Adipose tissue (tissue), 3 donors: ENCODE results near the gene TMEM187. TPM values are rescaled to one million over a fixed set of nuclear protein-coding genes. Genes with fewer than 3 reads are reported as not detected.

Experiments
- H3K27ac ChIP-seq: one replicate; pipeline ENCODE4 v1.5.1; 2013; ENCODE audit warnings: low read depth, low read length
- WGBS, 3 donors: extraction: QIAGEN DNeasy Blood & Tissue Kit; methylation state at CpG; one replicate each; pipeline ENCODE4 v1.1.7; 2013; 5-methylcytosine and 5-hydroxymethylcytosine counted together
- polyA plus RNA-seq, 3 donors: library from polyadenylated mRNA; stranded (reverse); fragments of 200-250 nt; gene quantifications; one replicate each; pipeline ENCODE4 v1.2.3, GENCODE V29; 2013
- donor health status: healthy with polysubstance abuse.
- donor health status: Bipolar disorder and iron deficiency.
- donor health status: healthy.

TMEM187 gene
- polyA plus RNA-seq, 3 donors = 3.3 to 14.3 (median 5.8) TPM

DNA sequence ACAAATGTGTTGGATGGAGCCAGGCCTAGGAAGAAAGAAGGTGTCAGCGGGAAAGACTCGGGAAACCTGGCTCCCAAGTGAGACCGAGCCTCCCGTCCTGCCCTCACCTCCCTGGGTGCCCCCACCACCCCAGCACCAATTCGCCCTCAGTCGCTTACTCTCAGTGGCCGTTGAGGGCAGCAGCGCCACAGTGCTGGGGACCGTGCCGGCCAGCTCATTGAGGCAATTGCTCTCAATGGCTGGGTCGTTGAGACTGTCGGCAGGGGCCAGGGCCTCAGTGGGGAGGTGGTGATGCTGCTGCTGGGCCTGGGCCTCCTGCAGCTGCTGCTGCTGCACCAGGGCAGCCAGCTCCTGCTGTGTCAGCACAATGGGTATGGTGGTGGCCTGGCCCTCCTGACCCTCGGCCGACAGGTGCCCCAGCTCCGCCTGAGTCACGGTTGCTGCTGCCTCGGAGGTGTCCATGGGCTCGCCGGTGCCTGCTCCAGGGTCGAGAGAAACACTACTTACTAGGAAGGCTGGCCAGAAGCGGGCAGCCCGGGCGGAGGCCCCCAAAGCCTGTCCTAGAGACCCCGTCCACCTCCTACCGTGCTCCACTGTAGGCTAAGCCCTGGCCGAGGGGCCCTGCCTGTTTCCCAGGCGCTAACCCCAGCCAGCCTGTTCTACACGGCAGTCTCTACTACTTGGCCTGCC lies 20.7 kb upstream of the TMEM187 start:
- 95 to 97% (median 96%) methylated on average over 19 to 28 of the region's 28 CpGs for WGBS, 3 donors
- H3K27ac ChIP-seq = no peak overlapping the region

DNA sequence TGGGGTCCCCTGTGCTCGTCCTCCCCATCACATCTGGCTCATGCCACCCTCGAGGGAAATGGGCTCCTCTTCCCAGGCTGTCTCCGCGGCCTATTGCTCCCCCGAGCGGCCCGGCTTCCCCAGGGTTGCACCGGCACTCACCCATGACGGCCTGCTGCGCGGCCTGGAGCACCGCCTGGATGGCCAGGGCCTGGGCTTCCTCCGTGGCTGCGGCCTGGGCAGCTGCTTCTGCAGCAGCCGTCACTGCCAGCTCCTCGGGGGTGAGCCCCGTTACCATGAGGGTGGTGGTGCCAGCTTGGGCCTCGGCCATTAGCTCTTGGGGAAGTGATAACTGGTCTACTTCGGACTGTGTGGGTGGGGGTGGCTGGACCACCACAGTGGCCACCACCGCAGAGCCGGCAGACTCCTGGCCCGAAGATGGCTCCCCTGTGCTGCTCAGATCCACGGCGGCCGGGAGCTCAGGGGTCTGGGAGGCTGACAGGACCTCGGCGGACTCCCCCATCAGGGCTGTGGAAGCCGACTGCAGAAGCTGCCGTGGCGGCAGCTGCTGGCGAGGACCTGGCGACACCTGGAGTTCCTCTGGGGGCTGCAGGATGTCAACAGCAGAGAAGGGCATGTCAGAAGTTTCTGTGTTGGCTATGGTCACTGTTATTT lies 20.1 kb upstream of the TMEM187 start:
- 90 to 96% (median 92%) methylated on average over 24 to 32 of the region's 32 CpGs for WGBS, 3 donors
- no peak overlapping the region for H3K27ac ChIP-seq

DNA sequence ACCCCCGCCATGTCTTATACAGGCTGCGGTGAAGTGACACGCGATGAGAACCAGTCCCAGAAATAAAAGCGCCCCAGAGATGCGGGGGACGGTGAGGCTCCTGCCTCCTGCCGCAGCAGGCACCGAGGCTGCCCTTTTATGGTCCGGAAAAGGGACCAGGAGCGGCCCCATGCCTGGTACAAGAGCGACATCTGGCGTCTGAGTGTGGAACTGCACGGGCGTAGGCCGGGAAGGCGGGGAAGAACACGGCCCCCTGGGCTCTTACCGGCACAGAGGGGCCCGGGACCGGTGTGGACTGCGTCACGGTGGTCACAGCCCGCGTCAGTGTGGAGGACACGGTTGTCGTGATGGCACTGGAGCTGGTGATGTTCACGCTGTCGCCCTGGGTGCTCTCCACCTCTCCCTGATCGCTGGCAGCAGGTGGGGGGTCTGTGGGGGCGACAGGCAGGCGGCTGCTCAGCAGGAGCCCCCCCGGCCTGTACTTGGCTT lies 19.2 kb upstream of the TMEM187 start:
- 26 to 33% (median 26%) methylated on average over 27 to 33 of the region's 33 CpGs for WGBS, 3 donors
- H3K27ac ChIP-seq = no peak overlapping the region

DNA sequence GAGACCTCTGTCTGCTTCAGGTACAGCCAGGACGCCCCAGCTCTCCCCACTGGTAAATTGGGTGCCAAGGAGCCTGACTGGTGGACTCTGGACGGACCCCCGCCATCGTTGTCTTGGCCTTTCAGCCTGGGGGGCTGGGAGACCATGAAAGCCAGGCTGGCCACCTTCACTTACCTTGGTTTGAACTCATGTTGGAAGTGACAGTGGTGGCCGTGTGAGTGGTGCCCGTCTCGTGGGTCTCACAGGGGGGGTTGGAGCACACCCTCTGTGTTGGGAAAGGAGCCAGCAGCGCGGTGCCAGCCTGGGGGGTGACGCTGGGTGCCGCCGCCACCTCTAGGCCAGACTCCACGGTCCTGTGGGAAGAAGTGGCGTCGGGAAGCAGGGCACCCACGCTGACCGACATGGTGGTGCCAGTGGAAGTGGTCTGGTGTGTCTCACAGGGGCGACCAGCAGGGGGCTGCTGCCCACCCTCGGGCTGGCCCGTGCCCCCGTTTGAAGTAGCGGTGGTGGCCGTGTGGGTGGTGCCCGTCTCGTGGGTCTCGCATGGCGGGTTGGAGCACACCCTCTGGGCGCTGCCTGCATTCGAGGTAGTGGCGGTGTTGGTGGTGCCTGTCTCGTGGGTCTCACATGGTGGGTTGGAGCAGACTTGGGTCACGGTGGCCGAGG lies 18.5 kb upstream of the TMEM187 start:
- H3K27ac ChIP-seq = no peak overlapping the region
- WGBS, 3 donors = 83 to 88% (median 87%) methylated on average over 21 to 33 of the region's 33 CpGs

DNA sequence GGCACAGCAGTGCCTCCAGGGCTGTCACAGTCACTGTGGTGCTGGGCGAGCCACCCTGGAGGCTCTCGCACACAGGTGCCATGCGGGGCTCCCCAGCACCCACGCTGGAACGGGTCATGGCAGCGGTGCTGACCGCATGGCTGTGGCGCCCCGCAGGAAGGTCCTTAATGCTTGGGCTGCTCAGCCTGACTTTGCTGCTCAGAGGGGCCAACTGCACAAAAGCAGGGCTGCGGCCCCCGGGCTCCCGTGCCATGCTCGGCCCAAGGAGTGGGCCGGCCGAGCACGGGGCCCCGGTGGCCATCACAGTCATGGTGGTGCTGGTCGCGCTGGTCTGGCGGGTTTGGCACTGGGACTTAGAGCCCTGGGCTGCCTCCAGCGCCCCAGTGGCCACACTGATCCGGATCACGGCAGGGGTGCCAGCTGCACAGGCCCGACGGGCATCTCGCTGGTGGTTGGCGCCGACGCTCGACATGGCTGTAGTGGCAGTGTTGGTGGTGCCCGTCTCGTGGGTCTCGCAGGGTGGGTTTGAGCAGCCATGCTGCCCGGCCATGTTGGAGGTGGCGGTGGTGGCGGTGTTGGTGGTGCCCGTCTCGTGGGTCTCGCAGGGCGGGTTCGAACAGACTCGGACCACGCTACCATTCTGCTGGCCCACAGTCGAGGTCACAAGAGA lies 17.9 kb upstream of the TMEM187 start:
- 92 to 96% (median 95%) methylated on average over 20 to 44 of the region's 44 CpGs for WGBS, 3 donors
- H3K27ac ChIP-seq = no peak overlapping the region

DNA sequence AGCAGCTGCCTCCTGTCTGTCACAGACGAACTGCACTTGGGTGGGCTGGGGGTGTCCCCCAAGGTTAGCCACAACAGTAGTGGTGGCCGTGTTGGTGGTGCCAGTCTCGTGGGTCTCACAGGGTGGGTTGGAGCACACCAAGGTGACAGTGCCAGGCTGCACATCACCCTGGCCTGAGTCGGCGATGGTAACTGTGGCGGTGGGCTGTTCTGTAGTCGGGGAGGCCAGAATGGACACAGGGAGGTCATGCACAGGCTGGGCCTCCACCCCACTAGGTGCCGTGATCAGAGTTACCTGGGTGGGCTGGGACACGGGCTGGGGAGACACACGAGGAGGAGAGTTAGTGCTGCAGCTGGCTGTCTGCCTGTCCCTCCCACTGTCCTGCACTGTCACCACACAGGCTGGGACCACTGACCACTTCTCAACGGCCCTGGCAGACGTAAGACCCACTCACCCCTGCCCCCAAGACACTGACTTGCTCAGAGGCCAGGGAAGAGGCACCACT lies 17.3 kb upstream of the TMEM187 start:
- no peak overlapping the region for H3K27ac ChIP-seq
- 75 to 85% (median 77%) methylated on average over 7 to 12 of the region's 12 CpGs for WGBS, 3 donors

DNA sequence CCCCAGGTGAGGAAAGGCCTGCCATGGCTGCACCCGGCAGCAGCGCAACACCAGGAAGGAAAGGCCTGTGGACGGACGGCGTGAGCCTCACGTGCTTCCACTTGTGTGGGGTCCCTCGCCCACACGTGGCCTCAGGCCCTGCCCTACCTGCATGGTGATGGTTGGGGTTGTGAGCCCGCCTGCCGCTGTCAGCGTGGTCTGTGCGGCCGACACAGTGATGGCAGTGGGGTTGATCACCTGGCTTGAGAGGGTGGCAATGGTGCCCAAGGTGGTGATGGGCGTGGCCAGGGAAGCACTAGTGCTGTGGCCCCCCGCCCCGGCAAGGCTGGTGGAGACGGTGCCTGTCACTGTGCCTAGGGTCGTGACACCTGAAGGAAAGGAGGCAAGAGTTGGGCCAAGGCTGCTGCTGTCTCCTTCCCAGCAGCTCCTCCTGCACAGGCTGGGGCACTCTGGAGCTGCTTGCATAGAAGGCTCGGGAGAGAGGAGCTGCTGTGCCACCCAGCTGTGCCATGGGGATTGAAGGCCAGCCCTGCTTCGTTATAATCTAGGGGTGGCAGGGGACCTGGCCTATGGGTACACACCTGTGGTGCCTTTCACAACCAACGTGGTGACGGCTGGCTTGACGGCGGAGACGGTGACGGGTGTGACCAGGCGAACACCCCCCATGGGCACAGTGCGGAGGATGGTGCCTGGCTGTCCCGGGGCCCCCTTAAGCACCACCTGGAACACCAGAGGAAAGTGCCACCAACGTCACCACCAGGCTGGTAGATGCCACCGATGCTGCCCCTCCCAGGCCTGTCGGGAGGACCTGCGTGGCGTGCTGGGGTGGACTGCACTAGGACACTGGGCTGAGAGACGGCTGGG lies 16.3 kb upstream of the TMEM187 start:
- no peak overlapping the region for H3K27ac ChIP-seq
- WGBS, 3 donors = 89 to 92% (median 89%) methylated on average over 24 to 35 of the region's 35 CpGs

DNA sequence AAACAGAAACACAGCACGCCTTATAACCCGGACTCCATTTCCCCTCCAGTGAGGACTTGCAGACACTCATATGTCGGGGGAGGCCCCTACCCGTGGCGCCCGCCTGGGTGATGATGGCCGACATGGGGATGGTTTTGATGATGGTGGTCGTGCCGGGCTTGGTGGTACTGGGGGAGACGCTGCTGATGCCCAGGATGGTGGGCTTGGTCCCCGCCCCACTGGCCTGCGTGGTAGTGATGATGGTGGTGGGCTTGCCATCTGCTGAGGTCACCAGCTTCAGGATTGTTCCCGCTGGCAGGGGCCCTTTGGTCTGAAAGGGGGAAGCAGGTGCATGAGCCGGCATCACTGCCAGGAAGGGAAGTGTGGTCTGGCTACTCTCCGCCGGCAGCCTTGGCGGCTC lies 15.3 kb upstream of the TMEM187 start:
- H3K27ac ChIP-seq = no peak overlapping the region
- 78 to 96% (median 87%) methylated on average over 9 to 17 of the region's 17 CpGs for WGBS, 3 donors

DNA sequence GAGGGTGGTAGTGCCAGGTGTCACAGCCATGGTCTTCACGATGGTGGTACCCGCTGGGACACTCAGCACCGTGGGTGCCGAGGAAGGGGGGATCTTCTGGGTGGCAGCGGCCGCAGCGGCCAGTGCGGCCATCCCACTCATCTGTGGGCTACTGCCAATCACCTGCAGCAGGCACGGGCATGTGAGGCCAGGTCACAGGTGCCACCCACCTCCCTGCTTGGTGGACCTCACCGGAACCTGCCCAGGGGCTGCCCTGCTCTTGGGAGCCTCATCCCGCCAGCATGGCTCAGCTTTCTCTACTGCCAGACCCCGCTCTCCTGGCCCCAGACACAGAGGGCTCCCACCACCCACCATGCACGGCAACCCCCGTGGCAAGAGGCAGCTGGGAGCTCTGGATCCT lies 13.9 kb upstream of the TMEM187 start:
- H3K27ac ChIP-seq = no peak overlapping the region
- WGBS, 3 donors = 91 to 96% (median 93%) methylated on average over 4 to 14 of the region's 14 CpGs

DNA sequence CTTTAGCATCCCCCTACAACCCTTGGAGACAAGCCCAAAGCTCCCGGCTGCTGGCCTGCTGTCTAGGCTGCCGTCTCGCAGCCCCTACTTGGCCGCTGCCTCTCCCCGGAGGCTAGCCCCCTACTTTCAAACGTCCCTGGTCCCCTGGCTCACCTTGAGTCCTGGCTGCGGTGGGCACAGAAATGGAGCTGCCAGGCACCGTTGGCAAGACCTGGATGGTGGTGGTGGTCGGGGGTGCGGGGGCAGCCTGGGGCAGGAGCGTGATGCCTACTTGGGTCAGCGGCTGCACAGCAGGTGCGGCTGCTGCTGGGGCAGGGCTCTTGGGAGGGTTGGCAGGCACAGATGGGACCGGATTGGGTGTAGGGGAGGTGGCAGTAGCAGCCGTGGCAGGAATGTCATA lies 12.9 kb upstream of the TMEM187 start:
- whole genome bisulfite sequencing, 3 donors = 94 to 100% (median 95%) methylated on average over 10 to 15 of the region's 15 CpGs
- no peak overlapping the region for H3K27ac ChIP-seq

DNA sequence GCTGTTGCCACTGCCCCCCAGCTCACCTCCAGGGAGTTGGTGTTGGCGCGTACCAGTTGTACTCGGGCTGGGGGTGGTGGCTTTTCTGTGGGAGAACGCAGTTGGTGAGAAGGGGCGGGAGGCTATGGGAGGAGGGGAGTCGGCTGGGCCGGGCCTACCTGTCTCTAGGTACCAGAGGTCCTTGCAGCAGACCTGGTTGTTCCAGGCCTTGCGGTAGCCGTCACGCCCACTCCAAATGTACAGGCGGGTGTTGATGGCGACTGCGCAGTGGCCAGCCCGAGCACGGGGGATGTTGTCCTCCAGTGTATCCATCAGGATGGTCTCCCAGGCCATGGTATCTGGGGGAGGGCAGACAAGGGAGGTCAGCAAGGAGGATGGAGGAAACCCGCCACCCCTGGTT lies 12.5 kb upstream of the TMEM187 start:
- 94 to 96% (median 96%) methylated on average over 10 to 16 of the region's 16 CpGs for WGBS, 3 donors
- H3K27ac ChIP-seq = no peak overlapping the region

DNA sequence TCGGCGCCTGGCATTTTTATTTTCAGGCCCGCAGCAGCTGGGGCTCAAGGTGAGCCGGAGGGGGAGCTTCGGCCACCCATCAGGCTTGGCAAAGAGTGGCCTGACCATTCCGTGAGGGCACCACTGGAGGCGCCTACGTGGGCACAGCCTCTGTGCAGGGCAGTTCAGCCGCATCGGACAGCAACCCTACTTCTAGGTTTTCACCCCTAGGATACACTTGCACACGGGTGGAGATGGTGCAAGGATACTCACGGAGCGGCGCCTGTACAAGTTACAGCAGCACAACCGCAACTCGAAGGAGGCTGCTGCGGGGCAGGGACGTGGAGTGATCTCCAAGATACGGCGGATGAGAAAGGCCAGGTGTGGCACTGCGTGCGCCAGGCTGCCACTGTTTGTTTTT lies 11.8 kb upstream of the TMEM187 start:
- H3K27ac ChIP-seq = no peak overlapping the region
- 83 to 94% (median 93%) methylated on average over 22 of the region's 22 CpGs for WGBS, 3 donors

DNA sequence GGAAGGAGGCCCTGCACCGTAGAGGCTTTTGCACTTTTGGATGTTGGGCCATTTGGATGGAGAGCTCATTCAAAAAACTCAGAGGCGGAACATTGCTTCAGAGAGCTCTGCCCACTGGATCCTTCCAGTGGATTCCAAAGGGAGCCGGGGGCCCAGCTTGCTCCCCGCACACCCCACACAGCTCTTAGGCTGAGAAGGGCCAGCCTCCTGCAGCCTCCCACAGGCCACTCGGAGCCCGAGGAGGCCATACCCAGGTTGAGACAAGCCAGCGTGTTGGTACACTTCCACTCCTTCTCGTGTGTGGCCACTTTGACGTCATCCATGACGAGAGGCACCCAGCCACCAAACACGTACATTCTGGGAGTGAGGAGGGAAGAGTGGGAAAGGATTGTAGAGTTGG lies 11.3 kb upstream of the TMEM187 start:
- H3K27ac ChIP-seq = no peak overlapping the region
- 88 to 95% (median 92%) methylated on average over 9 to 11 of the region's 11 CpGs for WGBS, 3 donors

DNA sequence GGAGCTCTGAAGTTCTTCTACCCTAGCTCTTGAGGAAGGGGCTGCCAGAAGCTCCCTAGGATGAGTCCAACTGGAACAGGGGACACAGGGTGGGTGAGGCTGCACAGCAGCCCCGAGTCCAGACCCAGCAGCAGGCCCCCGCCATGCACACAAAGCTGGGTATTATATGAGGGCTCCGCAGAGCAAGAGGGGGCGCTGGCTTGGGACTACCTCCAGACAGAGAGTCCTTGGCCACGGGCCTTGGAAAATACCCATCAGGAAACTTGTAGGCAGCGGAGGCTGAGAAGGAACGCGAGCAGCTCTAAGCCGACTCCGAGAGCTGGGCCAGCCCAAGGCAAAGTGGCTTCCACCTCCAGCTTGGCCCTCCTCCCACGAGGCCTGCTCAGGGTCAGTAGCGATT lies 9.0 kb upstream of the TMEM187 start:
- H3K27ac ChIP-seq = no peak overlapping the region
- WGBS, 3 donors = 92 to 93% (median 92%) methylated on average over 7 to 12 of the region's 12 CpGs

DNA sequence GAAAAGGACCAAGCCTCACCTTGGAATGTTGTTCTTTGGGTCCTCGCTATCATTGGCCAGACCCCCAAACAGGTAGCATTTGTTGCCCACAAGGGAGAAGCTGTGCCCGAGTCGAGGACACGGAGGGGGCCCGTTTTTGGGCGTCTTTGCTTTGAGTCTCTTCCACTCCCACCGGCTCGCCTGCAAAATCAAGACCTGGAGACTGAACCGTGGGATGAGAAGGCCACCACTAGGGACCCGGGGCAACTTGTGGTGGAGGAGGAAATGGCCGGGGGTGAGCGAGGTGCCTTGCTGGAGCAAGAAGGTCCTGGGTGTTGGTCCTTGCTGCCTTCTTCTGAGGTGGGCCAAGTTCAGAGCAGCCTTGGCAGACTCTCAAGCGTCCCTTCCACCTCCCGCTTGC lies 8.4 kb upstream of the TMEM187 start:
- WGBS, 3 donors = 88 to 93% (median 92%) methylated on average over 12 to 14 of the region's 14 CpGs

DNA sequence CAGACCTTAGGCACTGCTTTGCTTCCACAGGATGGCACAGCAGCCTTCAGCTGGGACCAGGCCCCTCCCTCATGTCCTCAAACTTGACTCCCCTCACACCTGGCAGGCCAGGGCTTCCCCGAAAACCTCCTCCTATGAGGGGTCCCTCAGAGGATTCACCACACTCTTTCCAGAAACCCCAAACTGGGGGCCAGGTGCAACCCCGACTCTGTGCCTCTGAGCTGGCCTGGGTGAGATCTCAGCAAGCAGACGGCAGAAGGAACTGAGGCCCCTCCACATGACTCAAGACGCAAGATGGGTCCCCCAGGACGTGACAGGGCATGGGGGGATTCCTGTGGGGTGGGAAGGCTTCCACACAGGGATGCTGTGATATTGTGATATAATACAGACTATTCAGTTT lies 7.1 kb upstream of the TMEM187 start:
- no peak overlapping the region for H3K27ac ChIP-seq
- 52 to 79% (median 74%) methylated on average over 2 to 5 of the region's 5 CpGs for WGBS, 3 donors

More for the DNA sequence above, 8.4 kb upstream of the TMEM187 start:
- H3K27ac ChIP-seq = no peak overlapping the region

DNA sequence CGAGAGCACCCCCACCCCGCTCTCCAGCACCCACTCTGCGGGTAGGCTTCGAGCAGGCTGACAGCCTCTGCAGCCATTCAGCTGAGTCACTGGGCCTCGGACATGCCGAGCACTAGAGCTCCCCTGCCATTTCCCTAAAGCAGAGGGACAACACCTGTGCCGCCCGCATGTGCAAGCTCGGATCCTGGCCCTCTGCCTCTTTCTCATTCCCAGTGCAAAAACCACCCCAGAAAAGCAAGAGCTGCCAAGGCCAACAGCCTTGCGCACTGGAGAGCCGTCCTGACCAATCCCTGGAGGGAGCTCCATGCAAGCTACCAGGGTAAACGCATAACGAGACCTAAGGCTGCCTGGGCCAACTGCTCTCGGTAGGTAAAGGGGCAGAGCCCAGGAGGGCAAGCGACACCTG lies 6.3 kb upstream of the TMEM187 start:
- H3K27ac ChIP-seq = no peak overlapping the region
- WGBS, 3 donors = 37 to 74% (median 69%) methylated on average over 14 to 15 of the region's 15 CpGs
